Measurements from ENCODE around the gene WWTR1.

DNA sequence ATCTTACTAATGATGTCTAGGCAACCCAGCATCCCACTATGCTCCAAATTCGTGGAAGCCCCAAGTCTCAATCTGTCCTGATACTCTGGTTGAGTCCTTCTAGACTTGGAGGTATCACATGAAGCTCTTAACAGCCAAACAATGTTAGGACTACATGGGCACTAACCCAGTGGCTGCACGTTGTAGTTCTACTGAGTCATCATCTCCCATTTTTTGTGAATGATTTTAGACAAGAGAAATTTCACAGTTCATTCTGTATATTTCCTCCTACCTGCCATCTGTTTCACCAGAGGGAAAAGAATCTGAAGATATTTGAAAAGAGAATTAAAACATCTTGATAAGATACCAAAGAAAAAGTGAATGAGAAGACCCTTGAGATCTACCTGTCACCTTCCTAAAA, 9.8 kb upstream of the WWTR1 start:
- TF ChIP-seq POLR2AphosphoS5 (IDR thresholded peaks at IDR 0.05; ENCODE audit: low read depth, low read length), result no peak
- TF ChIP-seq TAF1 (IDR thresholded peaks at IDR 0.05; ENCODE audit: borderline replicate concordance, insufficient read depth, low read length), result no peak
- TF ChIP-seq, protein P1, sequence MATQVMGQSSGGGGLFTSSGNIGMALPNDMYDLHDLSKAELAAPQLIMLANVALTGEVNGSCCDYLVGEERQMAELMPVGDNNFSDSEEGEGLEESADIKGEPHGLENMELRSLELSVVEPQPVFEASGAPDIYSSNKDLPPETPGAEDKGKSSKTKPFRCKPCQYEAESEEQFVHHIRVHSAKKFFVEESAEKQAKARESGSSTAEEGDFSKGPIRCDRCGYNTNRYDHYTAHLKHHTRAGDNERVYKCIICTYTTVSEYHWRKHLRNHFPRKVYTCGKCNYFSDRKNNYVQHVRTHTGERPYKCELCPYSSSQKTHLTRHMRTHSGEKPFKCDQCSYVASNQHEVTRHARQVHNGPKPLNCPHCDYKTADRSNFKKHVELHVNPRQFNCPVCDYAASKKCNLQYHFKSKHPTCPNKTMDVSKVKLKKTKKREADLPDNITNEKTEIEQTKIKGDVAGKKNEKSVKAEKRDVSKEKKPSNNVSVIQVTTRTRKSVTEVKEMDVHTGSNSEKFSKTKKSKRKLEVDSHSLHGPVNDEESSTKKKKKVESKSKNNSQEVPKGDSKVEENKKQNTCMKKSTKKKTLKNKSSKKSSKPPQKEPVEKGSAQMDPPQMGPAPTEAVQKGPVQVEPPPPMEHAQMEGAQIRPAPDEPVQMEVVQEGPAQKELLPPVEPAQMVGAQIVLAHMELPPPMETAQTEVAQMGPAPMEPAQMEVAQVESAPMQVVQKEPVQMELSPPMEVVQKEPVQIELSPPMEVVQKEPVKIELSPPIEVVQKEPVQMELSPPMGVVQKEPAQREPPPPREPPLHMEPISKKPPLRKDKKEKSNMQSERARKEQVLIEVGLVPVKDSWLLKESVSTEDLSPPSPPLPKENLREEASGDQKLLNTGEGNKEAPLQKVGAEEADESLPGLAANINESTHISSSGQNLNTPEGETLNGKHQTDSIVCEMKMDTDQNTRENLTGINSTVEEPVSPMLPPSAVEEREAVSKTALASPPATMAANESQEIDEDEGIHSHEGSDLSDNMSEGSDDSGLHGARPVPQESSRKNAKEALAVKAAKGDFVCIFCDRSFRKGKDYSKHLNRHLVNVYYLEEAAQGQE (IDR thresholded peaks at IDR 0.05; ENCODE audit: insufficient read depth in 1 of 2, low read depth in 2 of 2, low read length in 2 of 2), result no peak
- no peak for TF ChIP-seq SIN3A (IDR thresholded peaks at IDR 0.05; ENCODE audit: borderline replicate concordance, insufficient read depth, low read length)

All from PFSK-1 (cell line).